Measurements from ENCODE around the gene NDUFA13.
A peak's percentile ranks its signal among the peaks of the same experiment; 100 is the strongest.

NDUFA13 gene

GRCh38 chr19:19531951-19532805 is 16.2 kb downstream of the NDUFA13 start:
- peak; percentile 50 to 62 for DNase-seq (ENCODE audit: extremely low read depth in 1 of 2, low read depth in 1 of 2)

GRCh38 chr19:19532806-19533701 is 17.0 kb downstream of the NDUFA13 start:
- DNase-seq (ENCODE audit: extremely low read depth in 1 of 2, low read depth in 1 of 2): no peak

- DNase-seq (ENCODE audit: extremely low read depth in 1 of 2, low read depth in 1 of 2): no peak
These were observed 17.8 kb downstream of the NDUFA13 start for GRCh38 chr19:19533841-19534240.

GRCh38 chr19:19534556-19535265 is 18.7 kb downstream of the NDUFA13 start:
- no peak for DNase-seq (ENCODE audit: extremely low read depth in 1 of 2, low read depth in 1 of 2)

- no peak for DNase-seq (ENCODE audit: extremely low read depth in 1 of 2, low read depth in 1 of 2)
These were observed 19.5 kb downstream of the NDUFA13 start for GRCh38 chr19:19535311-19536191.

- no peak for DNase-seq (ENCODE audit: extremely low read depth in 1 of 2, low read depth in 1 of 2)
These were observed 21.3 kb downstream of the NDUFA13 start for GRCh38 chr19:19537075-19538048.

- DNase-seq (ENCODE audit: extremely low read depth in 1 of 2, low read depth in 1 of 2): no peak
These were observed 22.2 kb downstream of the NDUFA13 start, which contains the start of gene CILP2 for GRCh38 chr19:19538061-19538784. Gene CILP2, plus strand, starts transcription at chr19:19538265. Its CDS starts 85 bp downstream, at chr19:19538350.

- DNase-seq (ENCODE audit: extremely low read depth in 1 of 2, low read depth in 1 of 2): no peak
These were observed 22.8 kb downstream of the NDUFA13 start for GRCh38 chr19:19538785-19539166.

- no peak for DNase-seq (ENCODE audit: extremely low read depth in 1 of 2, low read depth in 1 of 2)
These were observed 23.7 kb downstream of the NDUFA13 start for GRCh38 chr19:19539698-19540063.

- peak; percentile 55 to 80 for DNase-seq (ENCODE audit: extremely low read depth in 1 of 2, low read depth in 1 of 2)
These were observed 24.2 kb downstream of the NDUFA13 start for GRCh38 chr19:19540064-19540714.

GRCh38 chr19:19540715-19541515 is 24.9 kb downstream of the NDUFA13 start:
- DNase-seq (ENCODE audit: extremely low read depth in 1 of 2, low read depth in 1 of 2): peak; percentile 51 to 83

- DNase-seq (ENCODE audit: extremely low read depth in 1 of 2, low read depth in 1 of 2): no peak
These were observed 25.6 kb downstream of the NDUFA13 start for GRCh38 chr19:19541616-19542015.

GRCh38 chr19:19542507-19542906 is 26.5 kb downstream of the NDUFA13 start:
- DNase-seq (ENCODE audit: extremely low read depth in 1 of 2, low read depth in 1 of 2): no peak

- no peak for DNase-seq (ENCODE audit: extremely low read depth in 1 of 2, low read depth in 1 of 2)
These were observed 27.1 kb downstream of the NDUFA13 start for GRCh38 chr19:19543101-19543500.

GRCh38 chr19:19543640-19544039 is 27.6 kb downstream of the NDUFA13 start:
- DNase-seq (ENCODE audit: extremely low read depth in 1 of 2, low read depth in 1 of 2): no peak

- DNase-seq (ENCODE audit: extremely low read depth in 1 of 2, low read depth in 1 of 2): no peak
These were observed 28.4 kb downstream of the NDUFA13 start for GRCh38 chr19:19544257-19544953.
